ENCODE data around the gene POLD2.

- TF ChIP-seq POLR2A (IDR thresholded peaks at IDR 0.05): no peak
- TF ChIP-seq CTCF (IDR thresholded peaks at IDR 0.05): no peak
- TF ChIP-seq POLR2AphosphoS5 (IDR thresholded peaks at IDR 0.05): no peak
Measured at GRCh38 chr7:44157116-44158080, 34.0 kb upstream of the POLD2 start.

All from breast epithelium (tissue), 3 donors.